Mononuclear cell (primary cell): ENCODE data around the gene PSG6. TPM values are rescaled to one million over a fixed set of nuclear protein-coding genes. Genes with fewer than 3 reads are reported as not detected.
"Not testable (repeated sequence)": the region's sequence is repeated elsewhere in the genome, so short reads cannot be mapped to it uniquely, and the experiment has no call there.

Experiments used
- H3K27me3 ChIP-seq: 2 replicates; pipeline ENCODE4 v1.6.0; 2011; ENCODE audit warnings: low read length, control low read depth; ENCODE audit not compliant: insufficient read depth
- H3K4me1 ChIP-seq: 2 replicates; pipeline ENCODE4 v1.5.1; 2011; ENCODE audit warnings: mild to moderate bottlenecking, low read length, control low read depth; ENCODE audit not compliant: insufficient read depth
- H3K4me3 ChIP-seq: 2 replicates; pipeline ENCODE4 v1.5.1; 2011; ENCODE audit warnings: mild to moderate bottlenecking, low read length, moderate library complexity
- H3K9me3 ChIP-seq: 2 replicates; pipeline ENCODE4 v1.5.1; 2011; ENCODE audit warnings: low read depth, mild to moderate bottlenecking, control low read depth, low read length
- total RNA-seq: library from RNA; depleted of rRNA; stranded (reverse); fragments of >200 nt; gene quantifications from one replicate; pipeline ENCODE4 v1.2.3, GENCODE V29; 2012

Gene PSG6
- total RNA-seq, 1 donor = not detected

DNA sequence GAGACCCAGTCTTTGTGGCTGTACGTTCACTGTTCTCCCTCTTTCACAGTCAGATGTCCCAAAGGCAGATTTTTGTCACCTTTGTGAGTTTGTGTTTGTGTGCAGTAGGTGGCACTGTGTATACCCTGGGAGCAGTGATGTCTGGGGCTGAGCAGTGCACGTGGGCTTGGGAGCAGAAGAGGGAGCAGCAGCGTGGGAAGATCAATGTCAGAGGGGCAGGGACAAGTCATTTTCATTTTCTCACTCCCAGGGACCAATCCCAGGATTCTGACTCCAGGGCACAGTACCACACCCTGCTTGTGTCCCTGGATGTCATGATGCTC, 2.0 kb upstream of the PSG6 start:
- Histone ChIP-seq H3K4me3 (no peak overlapping the region), H3K9me3 (no peaks in the 10 kb centered on the region), H3K4me1 (no peaks in the 10 kb centered on the region), H3K27me3 (no peaks in the 10 kb centered on the region)

- H3K27me3 ChIP-seq, H3K9me3 ChIP-seq, H3K4me1 ChIP-seq, H3K4me3 ChIP-seq: not testable (repeated sequence)
These were observed 1.5 kb upstream of the PSG6 start for GRCh38 chr19:42919070-42919756.

DNA sequence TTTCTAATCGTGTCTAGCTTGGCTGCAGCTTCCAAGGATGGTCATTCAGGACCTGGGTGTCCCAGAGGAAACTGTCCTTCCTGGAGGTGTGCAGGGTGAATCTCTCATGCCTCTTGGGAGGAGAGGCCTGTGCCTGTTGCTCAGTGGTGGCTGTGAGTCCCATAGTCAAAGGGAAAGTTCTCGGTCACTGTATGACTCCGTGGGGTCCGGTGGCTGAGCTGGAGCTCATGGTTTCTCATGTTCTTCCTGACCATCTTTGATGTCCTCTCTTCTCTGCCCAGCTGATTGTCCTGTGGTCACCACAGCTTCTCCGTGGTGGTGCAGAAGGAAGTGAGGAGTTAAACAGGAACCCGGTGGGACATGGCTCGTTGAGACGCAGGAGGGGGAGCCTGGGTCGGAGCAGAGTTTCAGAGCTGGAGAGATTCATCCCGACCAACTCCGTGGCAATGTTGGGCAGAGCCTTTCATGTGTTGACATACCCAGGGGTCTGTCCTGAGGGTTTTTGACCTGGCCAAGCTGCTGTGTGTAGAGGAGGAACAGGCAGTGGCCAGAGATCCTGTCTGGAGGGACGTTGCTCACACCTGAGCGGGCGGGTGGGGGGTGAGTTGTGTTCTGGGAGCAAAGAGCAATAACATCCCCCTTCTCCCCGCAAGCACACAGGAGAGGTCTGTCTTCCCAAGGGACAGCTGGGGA, 829 bp upstream of the PSG6 start:
- not testable (repeated sequence) for H3K4me3 ChIP-seq, H3K4me1 ChIP-seq, H3K9me3 ChIP-seq, H3K27me3 ChIP-seq

GRCh38 chr19:42916931-42917330, 763 bp downstream of the PSG6 start:
- not testable (repeated sequence) for H3K27me3 ChIP-seq, H3K4me3 ChIP-seq, H3K9me3 ChIP-seq, H3K4me1 ChIP-seq

DNA sequence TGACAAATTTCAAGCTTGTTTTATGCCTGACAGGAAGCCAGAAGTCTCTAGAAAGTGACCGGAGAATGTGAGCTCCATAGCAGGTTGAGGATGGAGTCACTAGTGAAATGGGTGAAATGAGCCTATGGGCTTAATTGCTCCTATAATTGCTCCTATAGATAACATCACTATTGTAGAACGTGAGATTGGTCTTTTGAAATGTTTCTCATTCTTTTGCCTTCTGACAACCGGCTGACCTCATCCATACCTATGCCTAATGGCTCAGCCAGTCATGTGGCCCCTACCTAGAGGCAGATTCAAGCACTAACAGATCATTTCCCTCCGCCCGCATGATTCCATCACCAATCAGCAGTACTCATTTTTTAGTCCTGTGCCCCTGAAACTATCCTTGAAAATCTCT, 4.2 kb downstream of the PSG6 start:
- not testable (repeated sequence) for H3K4me3 ChIP-seq, H3K27me3 ChIP-seq, H3K4me1 ChIP-seq, H3K9me3 ChIP-seq

GRCh38 chr19:42912941-42913340, 4.8 kb downstream of the PSG6 start:
- H3K4me3 ChIP-seq, H3K27me3 ChIP-seq, H3K9me3 ChIP-seq, H3K4me1 ChIP-seq: not testable (repeated sequence)

GRCh38 chr19:42911731-42912130, 6.0 kb downstream of the PSG6 start:
- H3K4me3 ChIP-seq, H3K4me1 ChIP-seq, H3K27me3 ChIP-seq, H3K9me3 ChIP-seq: not testable (repeated sequence)

DNA sequence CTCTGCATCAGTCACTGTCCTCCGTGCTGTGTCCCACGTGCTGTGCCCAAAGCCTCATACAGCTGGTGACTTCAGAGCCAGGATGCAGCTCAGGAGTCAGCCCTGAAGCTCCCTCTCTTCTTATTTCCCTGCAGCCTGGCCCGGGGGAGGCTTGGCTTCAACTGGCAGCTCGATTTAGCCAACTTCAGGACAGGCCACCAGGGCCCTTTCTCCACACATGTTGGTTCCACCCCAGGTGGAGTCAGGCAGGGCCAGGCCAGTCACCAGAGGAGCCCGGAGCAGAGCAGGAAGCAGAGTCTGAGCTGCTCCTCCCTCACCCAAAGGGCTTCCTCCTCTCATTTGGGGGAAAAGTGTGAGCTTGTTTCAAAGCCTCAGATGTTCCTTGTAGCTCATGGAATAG, 11.5 kb downstream of the PSG6 start:
- H3K4me3 ChIP-seq, H3K27me3 ChIP-seq, H3K9me3 ChIP-seq: not testable (repeated sequence)

GRCh38 chr19:42900561-42900960, 17.1 kb downstream of the PSG6 start:
- not testable (repeated sequence) for H3K4me1 ChIP-seq

More for the DNA sequence above, 11.5 kb downstream of the PSG6 start:
- not testable (repeated sequence) for H3K4me1 ChIP-seq

DNA sequence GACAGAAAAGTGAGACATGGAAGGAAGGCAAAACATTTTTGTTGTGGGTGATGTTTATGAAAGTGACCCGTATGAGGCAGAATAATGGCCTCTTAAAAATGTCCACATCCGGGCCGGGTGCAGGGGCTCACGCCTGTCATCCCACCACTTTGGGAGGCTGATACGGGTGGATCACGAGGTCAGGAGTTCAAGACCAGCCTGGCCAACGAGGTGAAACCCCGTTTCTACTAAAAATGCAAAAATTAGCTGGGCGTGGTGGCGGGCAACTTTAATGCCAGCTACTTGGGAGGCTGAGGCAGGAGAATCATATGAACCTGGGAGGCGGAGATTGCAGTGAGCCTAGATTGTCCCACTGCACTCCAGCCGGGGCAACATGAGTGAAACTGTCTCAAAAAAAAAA, 18.0 kb downstream of the PSG6 start:
- not testable (repeated sequence) for H3K4me3 ChIP-seq

More at GRCh38 chr19:42900561-42900960, 17.1 kb downstream of the PSG6 start:
- not testable (repeated sequence) for H3K4me3 ChIP-seq, H3K9me3 ChIP-seq, H3K27me3 ChIP-seq

GRCh38 chr19:42899110-42899509, 18.6 kb downstream of the PSG6 start:
- not testable (repeated sequence) for H3K4me1 ChIP-seq, H3K27me3 ChIP-seq, H3K9me3 ChIP-seq, H3K4me3 ChIP-seq

More for the DNA sequence above, 18.0 kb downstream of the PSG6 start:
- not testable (repeated sequence) for H3K4me1 ChIP-seq, H3K27me3 ChIP-seq, H3K9me3 ChIP-seq

DNA sequence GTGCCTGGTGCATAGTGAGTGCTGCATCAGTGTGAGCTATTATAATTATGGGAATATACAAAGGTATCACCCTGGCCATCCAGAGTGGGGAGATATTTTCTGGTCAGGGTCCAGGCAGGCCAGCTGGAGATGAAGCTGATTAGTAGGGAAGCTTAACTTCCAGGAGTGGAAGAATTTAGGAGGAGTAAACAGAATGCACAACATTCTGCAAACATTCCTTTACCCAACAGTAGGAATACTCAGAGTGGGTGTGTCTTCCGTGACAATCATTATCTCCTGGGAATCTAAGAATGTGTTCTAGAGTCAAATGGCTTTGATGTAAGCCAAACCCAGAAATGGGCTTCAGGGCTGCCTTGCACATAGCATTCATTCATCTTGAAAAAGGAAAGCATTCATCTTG, 19.0 kb downstream of the PSG6 start:
- H3K4me3 ChIP-seq, H3K9me3 ChIP-seq, H3K4me1 ChIP-seq, H3K27me3 ChIP-seq: not testable (repeated sequence)

DNA sequence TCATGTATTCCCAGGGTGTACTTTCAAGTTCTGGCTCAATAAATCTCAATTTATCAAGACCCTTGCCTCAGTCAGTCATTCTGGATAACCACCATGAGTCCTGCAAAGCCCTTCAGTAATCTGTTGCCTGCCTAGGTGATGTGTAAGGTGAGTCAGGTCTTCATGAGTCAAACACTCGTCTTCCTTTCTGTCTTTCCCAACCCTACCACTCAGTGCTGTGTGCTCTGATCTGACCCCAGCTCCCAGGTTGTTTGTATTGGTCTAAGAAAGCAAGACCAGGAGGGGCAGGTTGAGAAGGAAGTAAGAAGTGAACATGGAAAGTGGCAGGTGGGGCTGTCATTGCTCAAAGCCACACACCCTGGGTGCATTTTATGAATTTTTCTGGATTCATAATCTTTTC, 20.0 kb downstream of the PSG6 start:
- not testable (repeated sequence) for H3K27me3 ChIP-seq, H3K4me3 ChIP-seq, H3K9me3 ChIP-seq, H3K4me1 ChIP-seq

DNA sequence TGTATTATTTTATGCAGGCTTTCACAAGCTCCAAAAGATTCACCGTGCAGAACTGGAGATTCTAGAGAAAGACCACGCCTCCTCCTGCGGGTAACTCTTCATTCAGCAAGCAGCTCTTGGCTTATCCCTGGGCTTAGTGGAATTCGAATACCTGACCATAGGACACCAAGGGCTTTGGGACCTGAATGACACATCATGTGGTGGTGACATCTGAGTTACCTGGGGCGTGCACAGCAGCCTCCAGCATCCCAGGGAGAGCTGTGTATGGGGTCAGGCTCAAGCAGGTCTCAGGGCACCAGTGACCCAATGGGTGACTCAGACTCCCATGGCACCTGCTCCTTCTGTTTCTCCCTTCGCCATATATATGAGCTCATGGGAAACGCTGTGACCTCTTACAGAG, 27.2 kb downstream of the PSG6 start:
- H3K4me1 ChIP-seq, H3K9me3 ChIP-seq: not testable (repeated sequence)

GRCh38 chr19:42887876-42888445, 29.7 kb downstream of the PSG6 start:
- H3K4me3 ChIP-seq, H3K9me3 ChIP-seq, H3K27me3 ChIP-seq, H3K4me1 ChIP-seq: not testable (repeated sequence)

More for the DNA sequence above, 27.2 kb downstream of the PSG6 start:
- H3K4me3 ChIP-seq, H3K27me3 ChIP-seq: not testable (repeated sequence)

GRCh38 chr19:42882730-42883129, 35.0 kb downstream of the PSG6 start:
- not testable (repeated sequence) for H3K27me3 ChIP-seq, H3K4me1 ChIP-seq, H3K9me3 ChIP-seq, H3K4me3 ChIP-seq
